ENCODE measurements around the gene SCG5.

GRCh38 chr15:32694222-32694983 is 52.9 kb downstream of the SCG5 start:
- TF ChIP-seq CTCF (conservative IDR thresholded peaks at IDR 0.05; ENCODE audit: low read length) (no peak), EZH2phosphoT487 (IDR thresholded peaks at IDR 0.05; ENCODE audit: borderline replicate concordance) (no peak)
